Measurements from ENCODE around the gene NPR2.

GRCh38 chr9:35856882-35857281, 65.5 kb downstream of the NPR2 start:
- TF ChIP-seq RXRA (IDR thresholded peaks at IDR 0.05; ENCODE audit: borderline replicate concordance, low read depth): no peak
- no peak for TF ChIP-seq EZH2phosphoT487 (IDR thresholded peaks at IDR 0.05; ENCODE audit: borderline replicate concordance, low read depth)
- TF ChIP-seq MXI1 (IDR thresholded peaks at IDR 0.05; ENCODE audit: low read depth, low read length): no peak
- TF ChIP-seq CTCF (IDR thresholded peaks at IDR 0.05): no peak

Measured in SK-N-SH (cell line).